T-helper 1 cell treated with Interleukin-12 subunit alpha and Interleukin-12 subunit beta and Interleukin-4 antibody, amounts not matched to agents 30 μg/mL and 1 μg/mL, for 36 hours (primary cell): ENCODE measurements around the gene OR6A2.
"Not testable (repeated sequence)": the region's sequence is repeated elsewhere in the genome, so short reads cannot be mapped to it uniquely, and the experiment has no call there.

Source experiments
- H3K27ac Mint-ChIP-seq: one replicate; pipeline ENCODE4 v1.8.0; 2021; ENCODE audit warnings: mild to moderate bottlenecking, mixed read lengths
- H3K27me3 Mint-ChIP-seq: one replicate; pipeline ENCODE4 v1.8.0; 2021; ENCODE audit warnings: low read depth, mixed read lengths
- H3K36me3 Mint-ChIP-seq: one replicate; pipeline ENCODE4 v1.8.0; 2021; ENCODE audit warnings: low read depth, mixed read lengths
- H3K4me1 Mint-ChIP-seq: one replicate; pipeline ENCODE4 v1.8.0; 2021; ENCODE audit warnings: low read depth, mixed read lengths
- H3K4me3 Mint-ChIP-seq: one replicate; pipeline ENCODE4 v1.8.0; 2021; ENCODE audit warnings: mild to moderate bottlenecking, moderate library complexity, mixed read lengths
- H3K9me3 Mint-ChIP-seq: one replicate; pipeline ENCODE4 v1.8.0; 2021; ENCODE audit warnings: mixed read lengths

Gene OR6A2

GRCh38 chr11:6799402-6799801, at the start of gene OR6A2:
Gene OR6A2 (minus strand): TSS chr11:6799689. CDS start chr11:6795708, 3,981 bp downstream.
- Mint-ChIP-seq H3K4me3 (no peak within 1 kb of the TSS), H3K9me3 (no peaks in the 10 kb centered on the region), H3K4me1 (no peaks in the 10 kb centered on the region), H3K27me3 (peaks cover 4% of the 10 kb centered on the region), H3K27ac (no peak within 1 kb of the TSS), H3K36me3 (no peaks in the 10 kb centered on the region)

- no peaks in the 10 kb centered on the region for H3K36me3 Mint-ChIP-seq
- no peaks in the 10 kb centered on the region for H3K27me3 Mint-ChIP-seq
- peaks cover 2% of the 10 kb centered on the region for H3K9me3 Mint-ChIP-seq
- H3K27ac Mint-ChIP-seq, result no peak within 1 kb of the TSS
- no peak within 1 kb of the TSS for H3K4me3 Mint-ChIP-seq
- no peaks in the 10 kb centered on the region for H3K4me1 Mint-ChIP-seq
These were observed 45.9 kb upstream of the OR6A2 start, which contains the start of gene OR10A5 for GRCh38 chr11:6845383-6845782. Gene OR10A5 (plus strand): TSS chr11:6845683. CDS start chr11:6845683, 0 bp downstream.

GRCh38 chr11:6844356-6844755, 44.9 kb upstream of the OR6A2 start:
- no peaks in the 10 kb centered on the region for H3K4me1 Mint-ChIP-seq
- no peak overlapping the region for H3K4me3 Mint-ChIP-seq
- no peaks in the 10 kb centered on the region for H3K27me3 Mint-ChIP-seq
- no peak overlapping the region for H3K27ac Mint-ChIP-seq
- H3K9me3 Mint-ChIP-seq, result no peaks in the 10 kb centered on the region
- H3K36me3 Mint-ChIP-seq, result no peaks in the 10 kb centered on the region

GRCh38 chr11:6843670-6844069, 44.2 kb upstream of the OR6A2 start:
- H3K36me3 Mint-ChIP-seq, result no peaks in the 10 kb centered on the region
- H3K27ac Mint-ChIP-seq, result no peak overlapping the region
- H3K4me3 Mint-ChIP-seq, result no peak overlapping the region
- no peaks in the 10 kb centered on the region for H3K4me1 Mint-ChIP-seq
- H3K9me3 Mint-ChIP-seq, result no peaks in the 10 kb centered on the region
- no peaks in the 10 kb centered on the region for H3K27me3 Mint-ChIP-seq

- Mint-ChIP-seq H3K27ac (no peak overlapping the region), H3K36me3 (no peaks in the 10 kb centered on the region), H3K4me3 (no peak overlapping the region), H3K9me3 (no peaks in the 10 kb centered on the region), H3K4me1 (no peaks in the 10 kb centered on the region), H3K27me3 (no peaks in the 10 kb centered on the region)
These were observed 42.2 kb upstream of the OR6A2 start for GRCh38 chr11:6841694-6842093.

- Mint-ChIP-seq H3K36me3 (no peaks in the 10 kb centered on the region), H3K4me1 (no peaks in the 10 kb centered on the region), H3K9me3 (no peaks in the 10 kb centered on the region), H3K27ac (no peak overlapping the region), H3K4me3 (no peak overlapping the region), H3K27me3 (peaks cover 3% of the 10 kb centered on the region)
These were observed 34.5 kb upstream of the OR6A2 start for GRCh38 chr11:6834021-6834420.

GRCh38 chr11:6833356-6833755, 33.9 kb upstream of the OR6A2 start:
- Mint-ChIP-seq H3K27ac (no peak overlapping the region), H3K4me1 (no peaks in the 10 kb centered on the region), H3K4me3 (no peak overlapping the region), H3K36me3 (no peaks in the 10 kb centered on the region), H3K9me3 (no peaks in the 10 kb centered on the region), H3K27me3 (peaks cover 3% of the 10 kb centered on the region)

- H3K27ac Mint-ChIP-seq, result no peak overlapping the region
- H3K36me3 Mint-ChIP-seq, result no peaks in the 10 kb centered on the region
- H3K9me3 Mint-ChIP-seq, result no peaks in the 10 kb centered on the region
- H3K27me3 Mint-ChIP-seq, result peaks cover 3% of the 10 kb centered on the region
- H3K4me3 Mint-ChIP-seq, result no peak overlapping the region
- H3K4me1 Mint-ChIP-seq, result no peaks in the 10 kb centered on the region
These were observed 28.6 kb upstream of the OR6A2 start for GRCh38 chr11:6828103-6828502.

GRCh38 chr11:6825231-6825744, 25.8 kb upstream of the OR6A2 start:
- Mint-ChIP-seq H3K36me3 (no peaks in the 10 kb centered on the region), H3K4me1 (no peaks in the 10 kb centered on the region), H3K27me3 (peaks cover 4% of the 10 kb centered on the region), H3K4me3 (no peak overlapping the region), H3K27ac (no peak overlapping the region), H3K9me3 (peaks cover under 1% of the 10 kb centered on the region)

GRCh38 chr11:6824136-6824823, 24.8 kb upstream of the OR6A2 start:
- Mint-ChIP-seq H3K27ac (no peak overlapping the region), H3K4me3 (no peak overlapping the region), H3K36me3 (no peaks in the 10 kb centered on the region), H3K4me1 (no peaks in the 10 kb centered on the region), H3K27me3 (peaks cover 4% of the 10 kb centered on the region), H3K9me3 (peaks cover 6% of the 10 kb centered on the region)

- Mint-ChIP-seq H3K4me3 (no peak overlapping the region), H3K27ac (no peak overlapping the region), H3K36me3 (no peaks in the 10 kb centered on the region), H3K4me1 (no peaks in the 10 kb centered on the region), H3K27me3 (peaks cover 4% of the 10 kb centered on the region), H3K9me3 (peaks cover 6% of the 10 kb centered on the region)
These were observed 19.5 kb upstream of the OR6A2 start for GRCh38 chr11:6818967-6819366.

GRCh38 chr11:6817694-6818093, 18.2 kb upstream of the OR6A2 start:
- H3K4me1 Mint-ChIP-seq, result no peaks in the 10 kb centered on the region
- H3K27me3 Mint-ChIP-seq, result peaks cover 4% of the 10 kb centered on the region
- H3K9me3 Mint-ChIP-seq, result peaks cover 6% of the 10 kb centered on the region
- no peak overlapping the region for H3K4me3 Mint-ChIP-seq
- H3K27ac Mint-ChIP-seq, result no peak overlapping the region
- H3K36me3 Mint-ChIP-seq, result no peaks in the 10 kb centered on the region

- Mint-ChIP-seq H3K9me3 (no peaks in the 10 kb centered on the region), H3K27me3 (peaks cover 17% of the 10 kb centered on the region), H3K36me3 (no peaks in the 10 kb centered on the region), H3K27ac (no peak overlapping the region), H3K4me3 (no peak overlapping the region), H3K4me1 (no peaks in the 10 kb centered on the region)
These were observed 14.2 kb upstream of the OR6A2 start for GRCh38 chr11:6813656-6814055.

- no peaks in the 10 kb centered on the region for H3K4me1 Mint-ChIP-seq
- H3K27ac Mint-ChIP-seq, result no peak overlapping the region
- no peaks in the 10 kb centered on the region for H3K36me3 Mint-ChIP-seq
- H3K4me3 Mint-ChIP-seq, result no peak overlapping the region
- H3K9me3 Mint-ChIP-seq, result no peaks in the 10 kb centered on the region
- H3K27me3 Mint-ChIP-seq, result peaks cover 26% of the 10 kb centered on the region
These were observed 13.0 kb upstream of the OR6A2 start for GRCh38 chr11:6812390-6813005.

GRCh38 chr11:6801075-6801474, 1.6 kb upstream of the OR6A2 start:
- not testable (repeated sequence) for H3K36me3 Mint-ChIP-seq, H3K27me3 Mint-ChIP-seq, H3K9me3 Mint-ChIP-seq, H3K4me3 Mint-ChIP-seq, H3K4me1 Mint-ChIP-seq, H3K27ac Mint-ChIP-seq
